KMS-11 (cell line): ENCODE measurements around the gene LRRTM4.

Experiments used
- H2AFZ ChIP-seq: fragments of 200-600 bp; sonication (generic); 2 replicates; pipeline ENCODE4 v1.6.1; 2016; ENCODE audit warnings: antibody characterized with exemption, mixed run types, low read depth
- H3K27ac ChIP-seq: fragments of 200-600 bp; sonication (generic); 2 replicates; pipeline ENCODE4 v1.6.1; 2016; ENCODE audit warnings: mild to moderate bottlenecking, mixed run types
- H3K27me3 ChIP-seq: fragments of 200-600 bp; sonication (generic); 2 replicates; pipeline ENCODE4 v1.6.1; 2017; ENCODE audit warnings: mild to moderate bottlenecking, low read depth, mixed run types, moderate library complexity; ENCODE audit not compliant: insufficient read depth
- H3K36me3 ChIP-seq: fragments of 200-600 bp; sonication (generic); 2 replicates; pipeline ENCODE4 v1.6.1; 2017; ENCODE audit warnings: mild to moderate bottlenecking, mixed run types; ENCODE audit not compliant: insufficient read depth
- H3K4me1 ChIP-seq: fragments of 200-600 bp; sonication (generic); 2 replicates; pipeline ENCODE4 v1.6.1; 2016; ENCODE audit warnings: mild to moderate bottlenecking, low read depth, mixed run types; ENCODE audit not compliant: poor library complexity, severe bottlenecking
- H3K4me2 ChIP-seq: fragments of 200-600 bp; sonication (generic); 2 replicates; pipeline ENCODE4 v1.7.0; 2016; ENCODE audit warnings: mild to moderate bottlenecking, mixed run types
- H3K4me3 ChIP-seq: fragments of 200-600 bp; sonication (generic); IDR thresholded peaks from 2 replicates; pipeline ENCODE4 v1.6.1; 2017; ENCODE audit warnings: low read depth, low read length, mixed read lengths; ENCODE audit not compliant: insufficient read depth
- H3K79me2 ChIP-seq: fragments of 200-600 bp; sonication (generic); 2 replicates; pipeline ENCODE4 v1.6.1; 2016; ENCODE audit warnings: low read depth, mixed run types; ENCODE audit not compliant: insufficient read depth
- H3K9ac ChIP-seq: fragments of 200-600 bp; sonication (generic); 2 replicates; pipeline ENCODE4 v1.6.1; 2016; ENCODE audit warnings: mild to moderate bottlenecking, mixed run types
- H4K20me1 ChIP-seq: fragments of 200-600 bp; sonication (generic); 2 replicates; pipeline ENCODE4 v1.6.1; 2016; ENCODE audit warnings: mild to moderate bottlenecking, mixed run types; ENCODE audit not compliant: insufficient read depth
- TF ChIP-seq, protein P1 (sequence below): fragments of 200-600 bp; sonication (generic); conservative IDR thresholded peaks from 2 replicates; pipeline ENCODE4 v1.6.1; 2017; ENCODE audit warnings: low read depth, mild to moderate bottlenecking, antibody characterized with exemption, low read length, moderate library complexity, mixed read lengths

The LRRTM4 gene

DNA sequence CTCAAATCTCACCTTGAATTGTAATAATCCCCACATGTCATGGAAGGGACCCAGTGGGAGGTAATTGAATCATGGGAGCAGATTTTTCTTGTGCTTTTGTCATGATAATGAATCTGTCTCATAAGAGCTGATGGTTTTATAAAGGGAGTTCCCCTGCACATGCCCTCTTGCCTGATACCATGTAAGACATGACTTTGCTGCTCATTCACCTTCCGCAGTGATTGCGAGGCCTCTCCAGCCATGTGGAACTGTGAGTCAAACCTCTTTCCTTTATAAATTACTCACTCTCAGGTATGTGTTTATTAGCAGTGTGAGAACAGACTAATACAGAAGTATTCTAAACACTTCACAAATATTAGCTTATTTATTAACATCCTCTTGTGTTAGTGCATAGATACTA, 516.7 kb downstream of the LRRTM4 start:
- Histone ChIP-seq H3K9ac (no peak overlapping the region), H3K36me3 (no peaks in the 10 kb centered on the region), H2AFZ (no peak overlapping the region), H3K4me3 (no peak overlapping the region), H3K4me2 (no peak overlapping the region), H4K20me1 (no peaks in the 10 kb centered on the region), H3K79me2 (no peaks in the 10 kb centered on the region), H3K27ac (no peak overlapping the region), H3K27me3 (no peaks in the 10 kb centered on the region), H3K4me1 (no peaks in the 10 kb centered on the region)
- TF ChIP-seq, protein P1, sequence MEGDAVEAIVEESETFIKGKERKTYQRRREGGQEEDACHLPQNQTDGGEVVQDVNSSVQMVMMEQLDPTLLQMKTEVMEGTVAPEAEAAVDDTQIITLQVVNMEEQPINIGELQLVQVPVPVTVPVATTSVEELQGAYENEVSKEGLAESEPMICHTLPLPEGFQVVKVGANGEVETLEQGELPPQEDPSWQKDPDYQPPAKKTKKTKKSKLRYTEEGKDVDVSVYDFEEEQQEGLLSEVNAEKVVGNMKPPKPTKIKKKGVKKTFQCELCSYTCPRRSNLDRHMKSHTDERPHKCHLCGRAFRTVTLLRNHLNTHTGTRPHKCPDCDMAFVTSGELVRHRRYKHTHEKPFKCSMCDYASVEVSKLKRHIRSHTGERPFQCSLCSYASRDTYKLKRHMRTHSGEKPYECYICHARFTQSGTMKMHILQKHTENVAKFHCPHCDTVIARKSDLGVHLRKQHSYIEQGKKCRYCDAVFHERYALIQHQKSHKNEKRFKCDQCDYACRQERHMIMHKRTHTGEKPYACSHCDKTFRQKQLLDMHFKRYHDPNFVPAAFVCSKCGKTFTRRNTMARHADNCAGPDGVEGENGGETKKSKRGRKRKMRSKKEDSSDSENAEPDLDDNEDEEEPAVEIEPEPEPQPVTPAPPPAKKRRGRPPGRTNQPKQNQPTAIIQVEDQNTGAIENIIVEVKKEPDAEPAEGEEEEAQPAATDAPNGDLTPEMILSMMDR, result no peak

DNA sequence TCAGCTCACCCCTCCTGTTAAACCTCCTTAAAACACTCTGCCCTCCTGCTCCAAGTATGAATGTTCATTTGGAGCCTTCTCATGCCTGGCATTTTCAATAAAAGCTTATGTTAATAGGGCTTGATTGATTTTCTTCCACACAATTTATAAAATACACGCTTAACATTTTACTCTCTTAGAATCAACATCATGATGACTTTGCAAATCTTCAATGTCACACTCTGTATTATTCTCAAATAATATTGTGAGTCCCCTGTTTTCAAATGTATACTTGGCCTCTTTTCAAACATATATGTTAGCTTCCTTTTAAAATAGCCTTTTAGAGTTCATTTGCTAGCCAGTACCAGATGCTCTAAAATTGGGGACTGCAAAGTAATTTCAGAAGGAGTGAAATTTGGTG, 520.3 kb downstream of the LRRTM4 start:
- H3K79me2 ChIP-seq, result no peaks in the 10 kb centered on the region
- H3K27ac ChIP-seq, result no peak overlapping the region
- H3K4me3 ChIP-seq, result no peak overlapping the region
- H2AFZ ChIP-seq, result no peak overlapping the region
- H3K36me3 ChIP-seq, result no peaks in the 10 kb centered on the region
- H3K4me2 ChIP-seq, result no peak overlapping the region
- H3K9ac ChIP-seq, result no peak overlapping the region
- TF ChIP-seq, protein P1, result no peak
- no peaks in the 10 kb centered on the region for H3K27me3 ChIP-seq
- H4K20me1 ChIP-seq, result no peaks in the 10 kb centered on the region
- H3K4me1 ChIP-seq, result no peaks in the 10 kb centered on the region

DNA sequence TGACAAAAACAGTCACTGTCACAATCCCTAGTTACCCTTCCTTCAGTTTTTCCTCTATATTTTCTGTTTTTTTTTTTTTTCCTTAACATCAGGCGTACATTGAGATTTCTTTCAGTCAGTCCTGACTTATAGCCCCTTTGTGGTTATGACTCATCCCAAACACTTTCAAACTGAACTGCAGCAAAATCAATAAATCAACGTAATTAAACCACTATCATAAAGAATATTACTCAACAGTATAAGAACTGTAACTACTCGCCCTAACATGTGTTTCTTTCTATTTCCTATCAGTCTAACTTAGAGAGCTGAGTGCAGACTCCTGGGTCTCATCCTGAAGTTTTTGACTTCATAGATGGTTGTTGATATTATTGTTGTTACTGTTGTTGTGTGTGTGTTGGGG, 523.5 kb downstream of the LRRTM4 start:
- H3K79me2 ChIP-seq, result no peaks in the 10 kb centered on the region
- H3K27me3 ChIP-seq, result no peaks in the 10 kb centered on the region
- no peaks in the 10 kb centered on the region for H3K4me1 ChIP-seq
- H3K36me3 ChIP-seq, result no peaks in the 10 kb centered on the region
- H3K4me3 ChIP-seq, result no peak overlapping the region
- no peak overlapping the region for H3K9ac ChIP-seq
- H3K4me2 ChIP-seq, result no peak overlapping the region
- H3K27ac ChIP-seq, result no peak overlapping the region
- TF ChIP-seq, protein P1, result no peak
- H4K20me1 ChIP-seq, result no peaks in the 10 kb centered on the region
- no peak overlapping the region for H2AFZ ChIP-seq

DNA sequence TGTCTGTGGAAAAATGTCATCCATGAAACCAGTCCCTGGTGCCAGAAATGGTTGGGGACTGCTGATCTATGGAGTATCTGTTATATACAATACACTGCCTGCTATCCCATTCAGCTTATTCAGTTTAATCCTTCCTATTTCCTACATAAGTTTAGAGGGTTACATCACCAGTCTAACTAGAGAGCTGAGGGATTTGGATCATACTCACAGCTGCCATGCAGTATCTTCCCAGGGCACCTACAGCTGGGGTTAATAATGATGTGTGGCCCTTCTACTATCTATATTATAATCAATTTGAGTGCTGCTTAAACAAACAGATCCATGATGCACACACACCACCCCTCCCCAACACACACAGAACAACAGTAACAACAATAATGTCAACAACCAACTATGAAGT, 524.0 kb downstream of the LRRTM4 start:
- Histone ChIP-seq H2AFZ (no peak overlapping the region), H4K20me1 (no peaks in the 10 kb centered on the region), H3K27me3 (no peaks in the 10 kb centered on the region), H3K79me2 (no peaks in the 10 kb centered on the region), H3K4me2 (no peak overlapping the region), H3K27ac (no peak overlapping the region), H3K4me1 (no peaks in the 10 kb centered on the region), H3K9ac (no peak overlapping the region), H3K4me3 (no peak overlapping the region), H3K36me3 (no peaks in the 10 kb centered on the region)
- TF ChIP-seq, protein P1, result no peak
